Thoracic aorta (tissue), 2 donors: ENCODE measurements around the gene ELK3. TPM values are rescaled to one million over a fixed set of nuclear protein-coding genes. Genes with fewer than 3 reads are reported as not detected.

Source experiments
- ATAC-seq: fragments of 150-250 bp; one replicate; pipeline ENCODE4 v1.8.0; 2017; ENCODE audit warnings: low read depth; ENCODE audit not compliant: insufficient number of reproducible peaks, low FRiP score
- DNase-seq: peaks from one replicate; pipeline ENCODE4 v3.0.0-alpha.2; 2020; ENCODE audit warnings: low spot score
- H3K27ac ChIP-seq, 2 donors: fragments of 200-600 bp; sonication (generic); 1 replicate in 1 of 2; 2 replicates in 1 of 2; pipeline ENCODE4 v1.5.1; 2016; ENCODE audit warnings: mild to moderate bottlenecking in 2 of 2, moderate library complexity in 2 of 2
- H3K27me3 ChIP-seq: fragments of 200-600 bp; sonication (generic); replicated peaks from 2 replicates; pipeline ENCODE4 v1.6.0; 2016; ENCODE audit warnings: mild to moderate bottlenecking; ENCODE audit not compliant: insufficient read depth
- H3K36me3 ChIP-seq: fragments of 200-600 bp; sonication (generic); one replicate; pipeline ENCODE4 v1.5.1; 2016
- H3K4me1 ChIP-seq, 2 donors: fragments of 200-600 bp; sonication (generic); 1 replicate in 1 of 2; 2 replicates in 1 of 2; pipeline versions ENCODE4 v1.5.1 to v1.6.0; 2016; ENCODE audit warnings: low read depth in 2 of 2, mild to moderate bottlenecking in 1 of 2; ENCODE audit not compliant: control insufficient read depth in 1 of 2
- H3K4me3 ChIP-seq: fragments of 200-600 bp; sonication (generic); 2 replicates; pipeline ENCODE4 v1.5.1; 2016; ENCODE audit warnings: mild to moderate bottlenecking
- H3K9me3 ChIP-seq: fragments of 200-600 bp; sonication (generic); 2 replicates; pipeline ENCODE4 v1.5.1; 2016
- total RNA-seq, 2 donors: library from RNA; depleted of rRNA; stranded (reverse); fragments of >200 nt; gene quantifications; one replicate each; pipeline versions ENCODE4 v1.1.0 to v1.2.3, GENCODE V29; 2016
- TF ChIP-seq, protein P1 (sequence below): fragments of 200-600 bp; sonication (generic); IDR thresholded peaks from one replicate; pipeline ENCODE4 v1.5.1; 2019; ENCODE audit warnings: antibody characterized with exemption

The ELK3 gene
- total RNA-seq, 2 donors from 2014 or later = 19.9 to 40.6 TPM

DNA sequence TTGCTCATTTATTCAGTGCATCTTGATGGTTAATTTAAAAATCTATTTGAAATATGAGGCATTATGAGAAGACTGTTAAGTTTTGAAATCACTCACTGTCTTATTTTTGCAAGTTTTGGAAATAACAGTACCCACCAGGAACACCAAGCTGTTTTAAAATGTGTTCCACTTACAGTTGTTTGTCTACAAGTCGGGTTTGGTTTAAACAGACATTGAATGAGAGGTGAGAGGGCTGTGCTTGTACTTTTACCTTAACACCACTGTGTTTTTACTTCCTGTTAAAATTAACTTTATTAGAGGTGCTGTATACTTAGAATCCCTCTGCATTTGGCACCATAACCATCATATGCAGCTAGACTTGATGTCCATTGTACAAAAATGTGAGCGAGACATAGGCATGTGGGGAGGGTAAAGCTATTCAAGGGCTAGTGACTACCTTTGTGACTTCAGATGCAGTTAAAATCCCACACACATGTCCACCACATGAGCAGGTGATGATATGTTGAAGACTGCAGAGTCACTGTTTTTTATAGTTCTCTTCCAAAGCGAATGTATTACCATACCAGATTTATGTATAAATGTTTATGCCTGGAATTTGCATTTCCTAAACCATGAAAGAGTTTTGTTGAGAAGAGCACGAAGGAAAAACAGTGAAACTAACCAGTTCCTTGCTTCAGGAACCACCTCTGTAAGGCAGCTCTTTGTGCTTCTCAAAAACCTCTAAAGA, 12.9 kb downstream of the ELK3 start:
- Histone ChIP-seq H3K36me3 (no peaks in the 10 kb centered on the region), H3K4me1 (peaks cover 8 to 15% of the 10 kb centered on the region in 2 donors), H3K4me3 (no peak overlapping the region), H3K27me3 (no peaks in the 10 kb centered on the region), H3K27ac (no peak overlapping the region), H3K9me3 (no peaks in the 10 kb centered on the region)
- DNase-seq = no peak
- ATAC-seq = no peak
- TF ChIP-seq, protein P1, sequence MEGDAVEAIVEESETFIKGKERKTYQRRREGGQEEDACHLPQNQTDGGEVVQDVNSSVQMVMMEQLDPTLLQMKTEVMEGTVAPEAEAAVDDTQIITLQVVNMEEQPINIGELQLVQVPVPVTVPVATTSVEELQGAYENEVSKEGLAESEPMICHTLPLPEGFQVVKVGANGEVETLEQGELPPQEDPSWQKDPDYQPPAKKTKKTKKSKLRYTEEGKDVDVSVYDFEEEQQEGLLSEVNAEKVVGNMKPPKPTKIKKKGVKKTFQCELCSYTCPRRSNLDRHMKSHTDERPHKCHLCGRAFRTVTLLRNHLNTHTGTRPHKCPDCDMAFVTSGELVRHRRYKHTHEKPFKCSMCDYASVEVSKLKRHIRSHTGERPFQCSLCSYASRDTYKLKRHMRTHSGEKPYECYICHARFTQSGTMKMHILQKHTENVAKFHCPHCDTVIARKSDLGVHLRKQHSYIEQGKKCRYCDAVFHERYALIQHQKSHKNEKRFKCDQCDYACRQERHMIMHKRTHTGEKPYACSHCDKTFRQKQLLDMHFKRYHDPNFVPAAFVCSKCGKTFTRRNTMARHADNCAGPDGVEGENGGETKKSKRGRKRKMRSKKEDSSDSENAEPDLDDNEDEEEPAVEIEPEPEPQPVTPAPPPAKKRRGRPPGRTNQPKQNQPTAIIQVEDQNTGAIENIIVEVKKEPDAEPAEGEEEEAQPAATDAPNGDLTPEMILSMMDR = no peak

DNA sequence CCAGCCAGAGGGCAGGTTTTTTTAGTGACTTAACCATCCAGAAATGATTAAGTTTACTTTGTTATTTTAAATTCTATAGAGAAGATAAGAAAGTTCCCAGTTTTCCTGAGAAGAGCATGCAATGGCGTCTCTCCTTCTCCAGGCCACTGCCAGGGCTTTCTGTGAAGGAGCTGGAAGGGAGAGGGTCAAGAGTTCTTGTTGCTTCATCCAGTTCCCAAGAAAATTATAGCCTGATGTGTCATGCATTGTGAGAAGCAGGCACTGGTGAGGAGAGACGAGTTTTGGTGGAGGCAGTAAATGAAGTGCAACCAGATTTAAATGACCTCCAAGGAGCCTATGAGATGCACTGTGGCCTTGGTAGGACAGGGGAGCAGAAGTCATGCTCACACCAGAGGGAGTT, 14.2 kb downstream of the ELK3 start:
- ATAC-seq (no peak), DNase-seq (no peak)
- Histone ChIP-seq H3K27me3 (no peaks in the 10 kb centered on the region), H3K4me3 (no peak overlapping the region), H3K27ac (no peak overlapping the region), H3K36me3 (no peaks in the 10 kb centered on the region), H3K9me3 (no peaks in the 10 kb centered on the region), H3K4me1 (peaks cover 12 to 19% of the 10 kb centered on the region in 2 donors)
- TF ChIP-seq, protein P1 = no peak

DNA sequence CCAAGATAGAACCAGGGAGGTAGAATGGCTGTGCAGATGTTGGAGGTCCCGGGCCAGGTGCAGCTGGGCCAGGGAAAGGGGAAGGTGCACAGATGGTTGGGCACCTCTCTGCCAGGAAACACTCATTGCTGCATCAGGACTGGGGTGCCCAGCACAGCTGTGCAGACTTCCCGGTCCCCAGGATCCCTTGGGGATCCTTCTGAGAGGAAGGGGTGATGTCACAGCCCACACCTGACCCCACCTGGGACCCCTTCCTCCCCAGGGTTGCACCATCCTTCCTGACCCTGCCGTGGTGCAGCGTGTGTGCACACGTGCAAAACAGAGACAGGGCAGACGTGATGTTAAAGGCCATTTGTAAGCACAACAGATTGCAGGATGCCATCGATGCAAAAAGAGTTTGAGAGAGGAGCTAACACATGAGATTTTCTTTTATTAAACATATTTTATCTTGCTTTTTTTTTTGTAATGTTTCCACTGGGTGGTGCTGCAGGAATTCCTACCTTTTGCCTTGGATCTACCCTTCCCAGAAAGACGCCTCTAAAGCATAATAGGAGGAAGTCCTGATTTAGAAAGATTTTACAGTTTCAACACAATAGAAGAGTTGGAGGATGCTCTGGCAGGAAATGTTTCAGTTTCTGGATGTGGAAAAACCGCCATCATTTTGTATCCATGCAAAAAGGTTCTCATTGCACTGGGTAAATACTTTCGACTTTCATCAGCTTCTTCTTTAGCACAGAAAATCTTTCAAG, 14.8 kb downstream of the ELK3 start:
- TF ChIP-seq, protein P1 = no peak
- Histone ChIP-seq H3K36me3 (no peaks in the 10 kb centered on the region), H3K27me3 (no peaks in the 10 kb centered on the region), H3K4me1 (peaks cover 12 to 19% of the 10 kb centered on the region in 2 donors), H3K4me3 (no peak overlapping the region), H3K27ac (no peak overlapping the region), H3K9me3 (no peaks in the 10 kb centered on the region)
- ATAC-seq (no peak), DNase-seq (no peak)

DNA sequence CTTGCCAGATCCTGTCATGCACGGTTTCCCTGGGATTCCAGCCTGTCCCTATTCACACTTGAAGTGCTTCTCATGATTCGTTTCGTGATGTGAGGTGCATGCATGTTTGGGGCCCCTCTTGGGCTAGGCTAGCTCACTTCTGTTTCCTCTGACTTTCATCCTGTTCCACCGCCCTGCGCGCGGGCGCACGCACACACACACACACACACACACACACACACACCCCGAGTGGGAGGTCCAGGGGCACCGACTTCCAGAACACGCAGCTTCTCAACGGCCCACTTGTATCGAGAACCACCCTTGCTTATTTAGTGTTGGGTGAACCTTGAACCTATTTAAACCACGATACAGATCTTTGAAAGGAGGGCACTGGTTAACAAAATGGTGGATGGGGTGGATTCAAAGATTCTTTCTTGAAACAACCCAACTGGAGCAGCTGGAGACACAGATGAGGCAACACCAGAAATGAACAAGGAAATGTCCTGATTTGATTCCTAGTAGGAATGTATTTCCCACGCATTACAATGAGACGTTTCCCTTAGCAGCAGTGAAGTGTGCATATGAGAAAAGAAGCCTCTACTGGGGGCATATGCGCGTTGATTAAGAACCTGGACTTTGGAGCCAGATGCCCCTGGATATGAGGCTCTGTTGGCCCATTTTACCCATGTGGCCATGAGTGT, 16.3 kb downstream of the ELK3 start:
- Histone ChIP-seq H3K27me3 (no peaks in the 10 kb centered on the region), H3K27ac (no peak overlapping the region), H3K4me3 (no peak overlapping the region), H3K9me3 (no peaks in the 10 kb centered on the region), H3K4me1 (peaks cover 17 to 19% of the 10 kb centered on the region in 2 donors), H3K36me3 (no peaks in the 10 kb centered on the region)
- DNase-seq (no peak), ATAC-seq (no peak)
- TF ChIP-seq, protein P1 = no peak

DNA sequence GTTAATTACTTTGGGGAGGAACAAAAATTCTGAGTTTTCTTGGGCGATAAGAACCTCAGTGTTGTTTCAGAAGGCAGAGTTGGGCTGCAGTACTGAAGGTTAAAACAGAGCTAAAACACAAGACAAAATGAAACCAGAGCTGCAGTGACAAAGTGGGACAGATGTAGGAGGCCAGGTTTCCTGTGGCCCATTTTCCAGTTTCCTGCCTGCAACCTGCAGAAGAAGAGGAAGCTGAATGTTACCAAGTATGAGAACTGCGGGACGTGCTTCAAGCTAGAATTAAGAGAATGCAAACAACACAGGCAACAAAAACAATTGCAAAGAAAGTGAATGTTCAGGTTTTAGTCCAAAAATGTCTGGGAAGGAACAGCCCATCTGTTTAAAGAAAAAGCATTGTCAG, 17.8 kb downstream of the ELK3 start:
- peaks cover 17 to 19% of the 10 kb centered on the region in 2 donors for H3K4me1 ChIP-seq
- H3K27ac ChIP-seq = peak overlapping the region in 1 of 2 donors; percentile 4
- DNase-seq (no peak), ATAC-seq (no peak)
- H3K9me3 ChIP-seq = no peaks in the 10 kb centered on the region
- no peaks in the 10 kb centered on the region for H3K27me3 ChIP-seq
- TF ChIP-seq, protein P1 = no peak
- no peaks in the 10 kb centered on the region for H3K36me3 ChIP-seq
- no peak overlapping the region for H3K4me3 ChIP-seq
